ENCODE data around the gene RCAN2. TPM values are rescaled to one million over a fixed set of nuclear protein-coding genes. Genes with fewer than 3 reads are reported as not detected.

The RCAN2 gene
- total RNA-seq, 1 donor from 2014 or later, result 0.07 TPM

DNA sequence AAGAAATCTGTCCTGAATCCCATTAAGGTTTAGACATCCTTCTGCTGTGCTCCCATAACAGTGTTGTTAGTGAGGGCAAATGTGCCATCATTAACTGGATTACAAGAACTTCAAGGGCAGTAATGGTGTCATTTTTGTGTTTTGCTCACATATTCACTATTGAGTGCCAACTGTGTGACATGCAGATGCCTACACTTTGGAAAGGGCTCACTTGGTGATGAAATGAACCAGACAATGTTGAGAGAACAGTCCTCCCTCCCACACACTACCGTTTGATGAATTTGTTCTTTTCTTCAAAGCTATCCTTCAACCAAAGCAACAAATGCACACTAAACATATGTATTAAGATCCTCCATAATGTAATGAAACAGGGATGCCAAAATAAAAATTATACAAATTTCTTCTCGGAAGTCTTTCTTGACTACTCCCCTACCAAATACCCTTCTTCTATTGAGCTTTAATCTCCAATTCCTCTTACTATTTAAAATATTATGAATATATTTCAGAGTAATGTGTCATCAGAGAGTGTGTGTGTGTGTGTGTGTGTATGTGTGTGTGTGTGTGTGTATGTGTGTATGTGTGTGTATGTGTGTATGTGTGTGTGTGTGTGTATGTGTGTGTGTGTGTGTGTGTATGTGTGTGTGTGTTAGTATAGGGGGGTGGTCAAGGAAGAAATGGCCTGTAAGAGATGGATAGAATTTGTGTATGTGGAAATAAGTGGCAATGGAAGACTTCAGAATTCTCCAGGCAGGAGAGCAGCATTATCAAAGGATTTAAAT, 228.1 kb downstream of the RCAN2 start:
- H3K4me1 Mint-ChIP-seq, result no peaks in the 10 kb centered on the region

GRCh38 chr6:46258249-46258648, 233.0 kb downstream of the RCAN2 start:
- Mint-ChIP-seq H3K27ac (no peak overlapping the region), H3K9me3 (no peaks in the 10 kb centered on the region), H3K36me3 (ENCODE audit: low read depth) (no peaks in the 10 kb centered on the region), H3K4me3 (no peak overlapping the region), H3K27me3 (peaks cover 3% of the 10 kb centered on the region), H3K4me1 (no peaks in the 10 kb centered on the region)
- intact Hi-C loops (cut with micrococcal nuclease), result no loop called here
- DNase-seq, result no peak

More for the DNA sequence above, 228.1 kb downstream of the RCAN2 start:
- no peaks in the 10 kb centered on the region for H3K9me3 Mint-ChIP-seq
- no peak overlapping the region for H3K27ac Mint-ChIP-seq
- peaks cover 9% of the 10 kb centered on the region for H3K27me3 Mint-ChIP-seq
- no peak for DNase-seq
- no peaks in the 10 kb centered on the region for H3K36me3 Mint-ChIP-seq (ENCODE audit: low read depth)
- intact Hi-C loops (cut with micrococcal nuclease), result no loop called here
- no peak overlapping the region for H3K4me3 Mint-ChIP-seq

DNA sequence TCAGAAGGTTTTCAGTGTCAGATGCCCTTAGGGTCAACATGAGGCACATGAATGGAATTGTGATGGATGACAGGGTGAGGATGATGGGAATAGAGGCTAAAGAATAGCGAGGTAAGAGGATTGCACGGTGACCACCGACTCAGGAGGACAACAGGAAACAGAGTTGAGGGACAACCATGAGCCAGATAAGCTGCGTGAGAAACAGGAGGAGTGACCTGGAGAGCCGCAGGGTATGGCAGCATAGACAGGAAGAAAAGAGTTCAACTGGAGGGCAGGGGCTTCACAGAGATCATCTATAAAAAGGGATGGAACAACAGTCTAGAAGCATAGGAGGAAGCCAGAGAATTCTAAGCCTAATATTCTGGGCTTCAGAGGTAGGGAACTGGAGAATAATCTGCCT, 235.7 kb downstream of the RCAN2 start:
- H3K4me1 Mint-ChIP-seq, result no peaks in the 10 kb centered on the region
- H3K27ac Mint-ChIP-seq, result no peak overlapping the region
- H3K4me3 Mint-ChIP-seq, result no peak overlapping the region
- intact Hi-C loops (cut with micrococcal nuclease), result no loop called here
- H3K9me3 Mint-ChIP-seq, result no peaks in the 10 kb centered on the region
- no peak for DNase-seq
- no peaks in the 10 kb centered on the region for H3K36me3 Mint-ChIP-seq (ENCODE audit: low read depth)
- peaks cover 2% of the 10 kb centered on the region for H3K27me3 Mint-ChIP-seq

GRCh38 chr6:46254946-46255345, 236.3 kb downstream of the RCAN2 start:
- H3K36me3 Mint-ChIP-seq (ENCODE audit: low read depth), result no peaks in the 10 kb centered on the region
- intact Hi-C loops (cut with micrococcal nuclease), result no loop called here

GRCh38 chr6:46254331-46254730, 236.9 kb downstream of the RCAN2 start:
- no peaks in the 10 kb centered on the region for H3K36me3 Mint-ChIP-seq (ENCODE audit: low read depth)
- H3K4me1 Mint-ChIP-seq, result no peaks in the 10 kb centered on the region
- H3K27ac Mint-ChIP-seq, result no peak overlapping the region
- no peak for DNase-seq
- H3K9me3 Mint-ChIP-seq, result no peaks in the 10 kb centered on the region
- peaks cover 5% of the 10 kb centered on the region for H3K27me3 Mint-ChIP-seq
- intact Hi-C loops (cut with micrococcal nuclease), result no loop called here
- no peak overlapping the region for H3K4me3 Mint-ChIP-seq

More at GRCh38 chr6:46254946-46255345, 236.3 kb downstream of the RCAN2 start:
- no peak for DNase-seq
- no peaks in the 10 kb centered on the region for H3K4me1 Mint-ChIP-seq
- no peak overlapping the region for H3K27ac Mint-ChIP-seq
- no peak overlapping the region for H3K4me3 Mint-ChIP-seq
- no peaks in the 10 kb centered on the region for H3K9me3 Mint-ChIP-seq
- peaks cover 5% of the 10 kb centered on the region for H3K27me3 Mint-ChIP-seq

GRCh38 chr6:46251583-46252339, 239.5 kb downstream of the RCAN2 start:
- Mint-ChIP-seq H3K27me3 (peaks cover 7% of the 10 kb centered on the region), H3K27ac (no peak overlapping the region), H3K36me3 (ENCODE audit: low read depth) (no peaks in the 10 kb centered on the region), H3K9me3 (no peaks in the 10 kb centered on the region), H3K4me1 (no peaks in the 10 kb centered on the region), H3K4me3 (no peak overlapping the region)
- intact Hi-C loops (cut with micrococcal nuclease), result no loop called here
- DNase-seq, result no peak

GRCh38 chr6:46248143-46248542, 243.1 kb downstream of the RCAN2 start:
- Mint-ChIP-seq H3K27me3 (peaks cover 9% of the 10 kb centered on the region), H3K36me3 (ENCODE audit: low read depth) (no peaks in the 10 kb centered on the region), H3K4me1 (no peaks in the 10 kb centered on the region), H3K27ac (no peak overlapping the region), H3K4me3 (no peak overlapping the region), H3K9me3 (no peaks in the 10 kb centered on the region)
- intact Hi-C loops (cut with micrococcal nuclease), result no loop called here
- no peak for DNase-seq

- intact Hi-C loops (cut with micrococcal nuclease), result no loop called here
- H3K36me3 Mint-ChIP-seq (ENCODE audit: low read depth), result no peaks in the 10 kb centered on the region
- no peak for DNase-seq
- H3K4me3 Mint-ChIP-seq, result no peak overlapping the region
- H3K9me3 Mint-ChIP-seq, result no peaks in the 10 kb centered on the region
- peaks cover 9% of the 10 kb centered on the region for H3K27me3 Mint-ChIP-seq
- H3K27ac Mint-ChIP-seq, result no peak overlapping the region
- H3K4me1 Mint-ChIP-seq, result no peaks in the 10 kb centered on the region
These were observed 244.5 kb downstream of the RCAN2 start for GRCh38 chr6:46246727-46247126.

DNA sequence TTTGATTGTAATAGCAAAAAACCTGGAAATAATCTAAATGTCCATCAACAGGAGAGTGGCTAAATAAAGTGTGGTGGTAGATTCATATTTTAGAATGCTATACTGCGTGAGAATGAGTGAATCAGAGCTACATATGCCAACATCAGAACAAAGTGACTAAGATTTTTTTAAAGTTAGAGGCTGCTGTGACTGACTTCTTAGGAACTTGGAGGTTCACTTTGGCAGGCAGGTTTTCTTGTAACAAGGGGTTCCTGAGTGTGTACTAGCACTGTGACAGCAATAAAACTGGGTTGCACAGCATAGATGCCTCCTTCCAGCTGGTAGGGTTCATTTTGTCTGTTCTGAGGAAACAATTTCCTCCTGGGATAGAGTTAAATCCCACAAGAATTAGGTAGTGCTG, 245.2 kb downstream of the RCAN2 start:
- intact Hi-C loops (cut with micrococcal nuclease), result no loop called here

DNA sequence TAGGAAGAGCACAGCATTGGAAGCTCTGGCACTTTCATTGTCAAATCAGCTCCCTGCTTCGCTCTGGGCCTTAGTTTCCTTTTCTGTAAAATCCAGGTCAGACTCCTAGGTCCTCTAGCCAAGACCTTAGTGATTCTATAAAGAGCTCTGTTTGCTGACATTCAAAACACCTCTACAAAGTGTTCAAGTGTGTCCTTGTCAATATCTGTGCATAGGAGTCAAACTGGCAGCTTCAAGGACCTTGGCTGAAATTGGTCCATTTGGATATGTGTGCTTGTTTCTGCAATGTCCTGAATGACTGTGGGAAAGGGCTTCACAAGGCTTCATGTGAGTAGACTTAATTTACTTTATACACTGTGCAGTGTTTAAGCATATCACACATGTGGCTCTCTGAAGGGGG, 246.6 kb downstream of the RCAN2 start:
- H3K36me3 Mint-ChIP-seq (ENCODE audit: low read depth), result no peaks in the 10 kb centered on the region

More for the DNA sequence above, 245.2 kb downstream of the RCAN2 start:
- peaks cover 9% of the 10 kb centered on the region for H3K27me3 Mint-ChIP-seq
- no peaks in the 10 kb centered on the region for H3K36me3 Mint-ChIP-seq (ENCODE audit: low read depth)
- no peaks in the 10 kb centered on the region for H3K9me3 Mint-ChIP-seq
- DNase-seq, result no peak
- no peak overlapping the region for H3K27ac Mint-ChIP-seq
- H3K4me1 Mint-ChIP-seq, result no peaks in the 10 kb centered on the region
- H3K4me3 Mint-ChIP-seq, result no peak overlapping the region

GRCh38 chr6:46243754-46244153, 247.5 kb downstream of the RCAN2 start:
- H3K9me3 Mint-ChIP-seq, result no peaks in the 10 kb centered on the region
- no peak overlapping the region for H3K27ac Mint-ChIP-seq
- no peak overlapping the region for H3K4me3 Mint-ChIP-seq
- DNase-seq, result no peak
- intact Hi-C loops (cut with micrococcal nuclease), result no loop called here
- H3K36me3 Mint-ChIP-seq (ENCODE audit: low read depth), result no peaks in the 10 kb centered on the region
- no peaks in the 10 kb centered on the region for H3K4me1 Mint-ChIP-seq
- H3K27me3 Mint-ChIP-seq, result peaks cover 10% of the 10 kb centered on the region

More for the DNA sequence above, 246.6 kb downstream of the RCAN2 start:
- DNase-seq, result no peak
- intact Hi-C loops (cut with micrococcal nuclease), result no loop called here
- Mint-ChIP-seq H3K9me3 (no peaks in the 10 kb centered on the region), H3K27ac (no peak overlapping the region), H3K27me3 (peaks cover 10% of the 10 kb centered on the region), H3K4me1 (no peaks in the 10 kb centered on the region), H3K4me3 (no peak overlapping the region)

DNA sequence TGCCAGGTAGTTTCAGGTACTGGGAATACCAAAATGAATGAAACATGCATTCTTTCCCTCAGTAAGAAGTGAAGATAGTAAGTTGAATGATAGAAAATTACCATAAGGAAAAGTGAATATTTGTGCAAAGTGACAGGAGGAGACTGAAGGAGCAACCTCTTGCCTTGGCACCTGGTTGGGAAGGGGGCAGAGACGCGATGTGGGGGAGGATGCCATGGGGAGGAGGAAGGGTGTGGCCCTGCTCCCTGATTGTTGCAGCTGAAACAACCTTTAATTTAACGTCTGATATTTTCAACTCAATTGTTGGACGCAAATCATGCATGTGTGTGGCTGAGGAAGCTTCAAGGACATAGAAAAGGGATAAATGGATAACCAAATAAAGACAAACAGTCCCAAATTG, 248.3 kb downstream of the RCAN2 start:
- Mint-ChIP-seq H3K4me1 (no peaks in the 10 kb centered on the region), H3K4me3 (no peak overlapping the region), H3K36me3 (ENCODE audit: low read depth) (no peaks in the 10 kb centered on the region), H3K27me3 (peaks cover 14% of the 10 kb centered on the region), H3K9me3 (no peaks in the 10 kb centered on the region), H3K27ac (no peak overlapping the region)
- DNase-seq, result no peak
- intact Hi-C loops (cut with micrococcal nuclease), result no loop called here

DNA sequence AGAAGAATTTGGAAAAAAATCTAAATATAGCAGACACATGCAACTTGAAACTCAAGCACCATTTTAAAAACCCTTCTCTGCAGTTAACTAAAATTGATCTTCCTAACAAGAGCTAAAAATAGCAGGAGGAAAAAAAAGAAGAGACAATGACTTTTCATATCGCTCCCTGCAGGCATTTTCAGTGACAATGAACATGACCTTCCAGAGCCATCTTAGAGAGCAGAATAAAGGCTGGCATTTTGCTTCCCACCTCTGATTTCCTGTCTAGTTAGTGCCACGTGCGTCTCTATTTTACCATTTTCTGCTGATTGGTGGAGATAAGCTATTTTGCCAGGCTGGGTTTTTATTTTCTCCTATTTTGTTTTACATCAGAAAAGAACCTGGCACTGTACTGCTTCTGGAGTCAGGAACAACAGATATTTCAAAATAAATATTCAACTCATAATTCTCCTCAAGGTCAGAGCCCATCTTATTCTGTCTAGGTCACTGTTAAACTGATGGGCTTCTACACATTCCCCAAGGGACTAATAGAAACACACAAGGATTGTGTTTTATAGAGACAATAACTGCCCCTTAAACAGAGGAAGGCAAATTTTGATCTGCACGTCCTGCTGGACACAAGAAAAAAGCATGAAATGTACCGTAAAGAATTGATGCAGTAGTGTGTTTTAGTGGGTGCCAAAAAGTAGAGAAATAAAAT, 250.2 kb downstream of the RCAN2 start:
- Mint-ChIP-seq H3K36me3 (ENCODE audit: low read depth) (no peaks in the 10 kb centered on the region), H3K4me3 (no peak overlapping the region), H3K27me3 (peaks cover 14% of the 10 kb centered on the region), H3K4me1 (no peaks in the 10 kb centered on the region), H3K27ac (no peak overlapping the region), H3K9me3 (no peaks in the 10 kb centered on the region)
- no peak for DNase-seq
- intact Hi-C loops (cut with micrococcal nuclease), result no loop called here

- no peak overlapping the region for H3K4me3 Mint-ChIP-seq
- no peak for DNase-seq
- no peaks in the 10 kb centered on the region for H3K4me1 Mint-ChIP-seq
- peaks cover 20% of the 10 kb centered on the region for H3K27me3 Mint-ChIP-seq
- H3K9me3 Mint-ChIP-seq, result no peaks in the 10 kb centered on the region
- no peak overlapping the region for H3K27ac Mint-ChIP-seq
- no peaks in the 10 kb centered on the region for H3K36me3 Mint-ChIP-seq (ENCODE audit: low read depth)
- intact Hi-C loops (cut with micrococcal nuclease), result no loop called here
These were observed 254.5 kb downstream of the RCAN2 start for GRCh38 chr6:46236752-46237151.

All from activated CD4-positive, alpha-beta T cell treated with anti-CD3 and anti-CD28 coated beads, Interleukin-2, amount 10 ng/mL, durations not matched to agents 24 days and 14 days (primary cell).